AG09319 (cell line): ENCODE data around the gene ADA.

ENCODE experiments used
- DNase-seq: peaks from one replicate; pipeline ENCODE4 v3.0.0-alpha.2; 2010; ENCODE audit warnings: low read depth; ENCODE audit errors: extremely low read depth
- CTCF ChIP-seq: IDR thresholded peaks from 2 replicates; pipeline ENCODE4 v1.5.1; 2011; ENCODE audit warnings: low read depth, mild to moderate bottlenecking, inconsistent platforms, low read length, moderate library complexity

Gene ADA

DNA sequence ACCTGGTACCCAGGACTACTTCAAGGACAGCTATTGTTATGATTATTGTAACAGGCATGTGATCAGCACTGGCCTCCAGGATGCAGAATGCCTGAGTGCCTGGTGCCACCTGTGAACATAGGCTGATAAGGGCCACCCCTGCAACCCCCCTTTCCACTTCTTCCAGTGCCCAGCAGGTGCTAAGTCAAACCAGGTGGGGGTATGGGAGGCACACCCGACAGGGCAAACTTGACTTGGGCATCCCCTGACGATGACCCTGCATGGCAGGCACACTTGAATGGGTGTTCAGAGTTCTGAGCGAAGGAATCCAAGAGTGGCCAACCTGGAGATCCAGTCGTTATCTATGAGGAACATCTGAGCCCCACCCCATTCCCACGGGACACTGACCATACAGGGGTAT lies 3.4 kb downstream of the ADA start:
- no peak for DNase-seq

GRCh38 chr20:44646641-44647274 lies 4.7 kb downstream of the ADA start:
- no peak for DNase-seq
- no peak for TF ChIP-seq CTCF

More for the DNA sequence above, 3.4 kb downstream of the ADA start:
- TF ChIP-seq CTCF = no peak

DNA sequence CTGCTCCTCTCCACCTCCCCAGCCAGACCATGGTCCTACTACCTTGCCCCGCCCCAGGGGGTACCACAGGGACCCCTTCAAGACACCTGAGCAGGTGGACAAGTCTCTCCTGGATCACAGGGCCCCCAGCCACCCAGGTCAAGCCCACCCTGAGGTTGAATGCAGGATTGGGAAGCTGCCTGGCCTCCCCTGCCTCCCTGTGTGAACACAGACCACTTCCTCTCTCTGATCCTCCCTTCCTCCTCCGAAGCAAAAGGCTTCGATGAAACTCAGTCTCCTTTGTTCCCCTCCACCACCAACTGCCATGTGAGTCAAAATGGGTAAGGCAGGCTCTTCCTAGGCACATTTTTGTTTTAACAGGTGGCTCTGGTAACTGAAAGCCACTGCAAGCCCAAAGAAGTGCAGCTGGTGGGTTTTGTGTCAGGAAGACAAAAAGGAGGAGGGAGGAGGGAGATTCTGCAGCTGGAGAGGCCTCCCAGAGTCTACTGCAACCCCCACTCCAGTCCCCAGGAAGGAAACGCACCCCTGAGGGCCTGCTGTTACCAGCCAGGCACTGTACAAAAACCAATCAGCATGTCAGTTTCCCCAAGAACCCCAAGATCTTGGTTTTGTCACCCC lies 5.4 kb downstream of the ADA start:
- TF ChIP-seq CTCF = no peak
- DNase-seq = no peak

DNA sequence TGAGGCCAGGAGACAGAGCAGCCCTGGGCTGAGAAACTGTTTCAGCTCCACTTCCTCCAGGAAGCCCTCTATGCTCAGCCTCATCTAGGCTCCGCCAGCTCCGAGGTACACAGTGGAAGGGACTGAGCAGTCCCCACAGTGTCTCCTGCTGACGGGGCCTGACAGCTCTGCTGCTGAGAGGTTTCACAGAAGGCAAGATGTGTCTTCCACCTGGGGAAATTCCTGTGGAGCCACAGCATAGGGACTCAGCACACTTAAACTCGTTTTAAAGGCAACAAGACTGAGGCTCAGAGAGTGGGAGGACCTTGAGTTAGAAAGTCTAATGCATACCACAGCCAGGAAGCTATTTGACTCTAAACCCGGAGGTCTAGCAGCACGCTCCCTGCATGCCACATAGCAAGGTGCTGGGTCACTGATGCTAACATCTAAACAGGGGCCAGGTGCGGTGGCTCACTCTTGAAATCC lies 6.8 kb downstream of the ADA start:
- no peak for DNase-seq
- TF ChIP-seq CTCF = no peak

DNA sequence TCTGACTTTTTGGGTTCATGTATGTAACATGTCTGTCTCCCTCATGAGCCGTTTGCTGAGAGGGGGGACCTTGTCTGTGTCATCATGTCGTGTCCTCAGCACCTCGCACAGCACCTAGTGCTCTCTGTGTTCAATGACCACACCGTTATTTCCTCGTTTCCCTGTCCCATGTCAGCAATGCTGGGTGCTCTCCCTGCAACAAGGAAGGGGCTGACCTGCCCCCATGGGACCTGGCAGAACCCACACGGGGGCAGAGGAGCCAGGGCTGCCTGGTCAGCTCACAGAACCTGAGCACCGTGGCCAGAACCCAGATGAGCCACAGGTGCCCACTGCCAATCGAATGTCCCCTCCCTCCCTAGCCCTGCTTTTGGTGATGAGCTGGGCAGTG lies 7.3 kb downstream of the ADA start:
- DNase-seq = no peak
- TF ChIP-seq CTCF = no peak

DNA sequence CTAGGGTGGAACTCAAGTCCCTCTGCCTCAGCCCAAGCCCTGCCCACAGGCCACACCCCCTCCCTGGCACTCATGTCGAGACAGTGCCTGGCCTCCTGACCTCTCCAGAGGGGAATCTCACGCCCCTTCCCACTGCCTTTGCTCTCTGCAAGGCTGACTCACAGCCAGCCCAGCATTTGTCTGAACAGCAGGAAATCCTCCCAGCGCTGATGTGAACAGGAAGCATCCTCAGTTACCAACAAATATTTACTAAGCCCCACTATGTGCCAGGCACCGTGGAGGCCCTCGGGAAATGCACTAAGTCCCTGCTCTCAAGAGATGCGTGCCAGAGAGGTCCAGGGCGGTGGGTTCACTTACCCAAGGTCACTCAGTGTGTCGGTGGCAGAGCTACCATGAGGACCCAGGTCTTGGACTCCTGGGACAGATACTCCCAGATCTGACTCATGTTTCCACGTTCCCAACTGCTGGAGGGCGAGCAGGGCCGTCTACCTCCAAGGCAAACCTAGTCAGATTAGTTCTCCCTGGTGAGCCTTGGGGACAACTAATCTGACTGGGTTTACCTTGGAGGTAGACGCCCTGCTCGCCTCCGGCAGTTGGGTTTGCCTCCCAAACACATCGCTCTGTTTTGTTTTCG lies 7.8 kb downstream of the ADA start:
- no peak for TF ChIP-seq CTCF
- DNase-seq = no peak

- no peak for DNase-seq
- no peak for TF ChIP-seq CTCF
Measured at GRCh38 chr20:44643154-44643519, 8.4 kb downstream of the ADA start.
